ENCODE measurements around the gene KCNG2.
"Not testable (repeated sequence)": the region's sequence is repeated elsewhere in the genome, so short reads cannot be mapped to it uniquely, and the experiment has no call there.

KCNG2 gene

DNA sequence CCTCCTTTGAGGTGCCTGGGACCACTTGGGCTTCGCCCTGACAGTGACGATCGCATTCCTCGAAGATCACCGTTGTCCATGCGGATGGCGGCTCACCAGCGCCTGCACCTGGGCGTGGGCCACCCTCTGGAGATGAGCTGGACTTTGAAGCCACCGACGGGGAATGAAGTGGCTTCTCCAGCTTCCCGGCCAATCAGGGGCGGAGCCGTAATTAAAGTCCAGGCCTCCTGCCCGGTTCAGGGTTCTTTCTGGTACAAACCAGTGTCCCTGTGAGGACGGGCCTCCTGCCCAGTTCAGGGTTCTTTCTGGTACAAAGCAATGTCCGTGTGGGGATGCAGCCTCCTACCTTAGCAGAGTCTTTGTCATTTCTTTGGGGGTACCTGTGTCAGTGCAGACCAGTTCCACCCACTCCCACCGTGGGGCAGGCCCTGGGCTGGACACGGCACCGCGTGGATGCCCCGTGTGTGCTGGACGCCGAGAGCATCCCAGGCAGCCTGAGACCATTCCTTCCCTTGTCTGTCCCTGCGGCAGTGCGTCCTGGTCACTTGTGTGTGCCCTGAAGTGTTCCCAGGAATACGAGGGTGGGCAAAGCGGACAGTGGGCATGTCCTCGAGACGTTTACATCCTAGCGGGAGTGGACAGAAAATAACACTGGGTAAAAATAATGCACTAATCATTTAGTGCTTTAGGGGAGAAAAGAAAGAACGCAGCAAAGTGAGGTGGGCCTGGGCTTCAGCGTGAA lies 55.0 kb downstream of the KCNG2 start:
- DNase-seq (ENCODE audit: low read depth in 2 of 2) = no peak

DNA sequence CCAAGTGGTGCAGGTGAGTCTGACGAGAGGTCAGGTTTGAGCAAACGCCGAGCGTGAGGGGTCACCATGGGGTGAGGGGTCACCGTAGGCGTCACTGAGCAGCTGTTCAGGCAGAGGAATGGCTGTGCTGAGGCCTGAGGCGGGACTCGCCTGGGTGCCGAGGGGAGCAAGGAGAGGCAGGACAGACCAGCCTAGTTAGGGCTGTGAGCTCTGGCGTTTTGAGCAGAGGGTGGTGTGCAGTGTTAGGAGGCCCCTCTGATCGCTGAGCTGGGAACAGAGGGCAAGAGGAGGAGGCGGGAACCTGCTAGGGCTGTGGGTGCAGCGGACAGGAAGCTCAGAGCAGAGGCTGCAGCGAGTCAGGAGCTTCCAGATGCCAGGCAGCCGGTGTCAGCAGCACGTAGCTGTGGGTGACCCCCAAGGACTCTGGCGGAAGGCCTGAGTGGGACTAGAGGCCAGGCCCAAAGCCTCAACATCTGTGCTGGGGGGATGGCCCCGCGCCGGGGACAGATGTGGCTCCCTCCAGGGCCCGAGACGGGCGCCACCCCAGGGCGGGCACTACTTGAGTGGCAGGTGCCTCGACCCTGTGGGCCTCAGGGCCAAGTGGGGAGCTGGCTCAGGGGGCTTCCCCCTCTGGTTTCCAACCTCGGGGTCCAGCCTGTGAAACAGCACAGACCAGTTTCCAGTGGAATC lies 55.7 kb downstream of the KCNG2 start:
- no peak for DNase-seq (ENCODE audit: low read depth in 2 of 2)

- DNase-seq (ENCODE audit: low read depth in 2 of 2) = no peak
These were observed 56.2 kb downstream of the KCNG2 start for GRCh38 chr18:79853993-79854364.

DNA sequence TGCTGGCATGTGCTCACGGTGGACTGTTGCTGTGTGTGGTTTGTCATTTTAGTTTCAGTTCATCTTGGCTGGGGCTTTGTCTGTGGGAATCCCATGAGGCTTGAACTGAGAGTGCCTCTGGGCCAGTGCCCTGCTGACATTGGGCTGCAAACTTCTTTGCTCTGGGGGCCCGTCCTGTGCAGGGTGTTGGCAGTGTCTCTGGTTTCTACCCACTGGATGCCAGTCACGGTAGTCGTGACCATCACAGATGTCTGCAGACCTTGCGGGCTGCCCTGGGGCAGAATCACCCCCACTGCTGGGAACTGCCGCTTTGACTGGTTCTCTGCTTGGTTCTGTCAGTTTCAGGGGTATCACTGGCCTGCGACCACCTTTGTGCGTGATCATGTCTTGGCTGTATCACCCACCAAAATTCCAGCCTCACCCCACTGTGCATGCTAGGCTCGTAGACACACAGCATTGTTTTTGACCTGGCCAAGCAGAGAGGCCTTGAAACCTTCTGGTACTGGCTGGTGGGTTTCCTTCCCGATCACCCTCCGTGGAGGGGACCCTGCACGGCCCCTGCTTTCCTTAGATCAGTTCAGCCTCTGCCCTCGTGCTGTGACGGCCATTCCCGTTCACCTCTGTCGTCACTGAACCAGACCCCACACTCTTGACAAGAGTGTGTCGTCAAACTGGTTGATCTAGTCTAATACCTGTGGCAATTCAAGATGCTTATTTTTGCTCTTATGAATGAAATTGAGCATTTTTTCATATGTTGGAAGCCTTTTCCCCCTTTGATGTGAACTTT lies 57.6 kb downstream of the KCNG2 start:
- no peak for DNase-seq (ENCODE audit: low read depth in 2 of 2)

DNA sequence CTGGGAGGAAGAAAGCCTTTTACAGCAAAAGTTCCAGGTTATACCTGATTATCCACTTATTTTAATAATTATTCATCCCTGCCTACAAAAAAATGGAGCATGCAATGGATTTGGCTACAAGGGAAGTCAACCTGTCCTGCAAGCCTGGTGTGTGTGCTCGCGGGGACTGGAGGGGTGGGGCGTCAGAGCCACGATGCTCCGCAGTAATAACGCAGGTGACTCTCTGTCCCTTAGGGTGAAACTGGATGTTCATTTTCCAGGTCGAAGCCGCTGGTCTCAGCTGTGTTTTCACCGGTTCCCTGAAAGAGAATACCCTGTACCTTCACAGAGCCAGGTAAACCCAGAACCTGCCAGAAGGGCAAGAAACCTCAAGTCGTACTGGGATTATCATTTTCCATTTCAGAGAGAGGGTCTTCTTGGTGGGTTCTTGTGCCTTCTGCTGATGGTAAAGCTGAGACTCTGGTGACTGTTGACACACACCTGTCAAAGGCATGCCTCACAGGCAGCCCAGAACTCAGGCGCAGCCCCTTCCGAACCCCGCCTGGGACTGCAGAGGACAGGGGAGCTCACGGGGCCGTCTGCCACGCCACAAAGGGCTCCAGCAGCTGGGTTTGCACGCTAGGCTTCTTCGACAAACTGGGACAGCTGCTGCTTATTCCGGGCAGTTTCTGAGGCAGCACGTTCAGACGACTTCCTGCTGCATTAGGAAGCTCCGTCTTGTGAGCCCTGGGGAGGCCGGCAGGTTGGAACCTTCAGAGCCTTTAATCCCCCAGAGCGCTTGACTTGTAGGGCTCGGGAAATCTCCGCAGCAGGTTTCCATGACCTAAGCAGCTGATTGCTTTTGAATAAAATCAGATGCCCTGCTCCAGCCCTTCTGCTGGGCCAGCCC lies 58.6 kb downstream of the KCNG2 start:
- DNase-seq (ENCODE audit: low read depth in 2 of 2) = no peak

- DNase-seq (ENCODE audit: low read depth in 2 of 2) = no peak
These were observed 59.4 kb downstream of the KCNG2 start for GRCh38 chr18:79857082-79857671.

DNA sequence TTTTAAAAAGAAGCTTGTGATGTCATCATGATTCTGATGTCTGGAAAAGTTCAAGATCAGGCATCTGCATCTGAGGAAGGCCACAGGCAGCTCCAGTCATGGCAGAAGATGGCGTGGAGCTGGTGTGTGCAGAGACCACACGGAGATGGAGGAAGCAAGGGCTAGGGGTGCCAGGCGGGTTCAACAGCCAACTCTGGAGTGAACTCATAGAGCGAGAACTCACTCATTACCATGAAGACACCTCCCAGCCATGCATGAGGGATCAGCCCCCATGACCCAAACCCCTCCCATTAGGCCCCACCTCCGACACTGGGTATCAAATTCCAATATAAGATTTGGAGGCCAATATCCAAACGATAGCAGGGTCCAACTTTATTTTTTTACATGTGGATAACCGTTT lies 61.6 kb downstream of the KCNG2 start:
- DNase-seq (ENCODE audit: low read depth in 2 of 2) = no peak

DNA sequence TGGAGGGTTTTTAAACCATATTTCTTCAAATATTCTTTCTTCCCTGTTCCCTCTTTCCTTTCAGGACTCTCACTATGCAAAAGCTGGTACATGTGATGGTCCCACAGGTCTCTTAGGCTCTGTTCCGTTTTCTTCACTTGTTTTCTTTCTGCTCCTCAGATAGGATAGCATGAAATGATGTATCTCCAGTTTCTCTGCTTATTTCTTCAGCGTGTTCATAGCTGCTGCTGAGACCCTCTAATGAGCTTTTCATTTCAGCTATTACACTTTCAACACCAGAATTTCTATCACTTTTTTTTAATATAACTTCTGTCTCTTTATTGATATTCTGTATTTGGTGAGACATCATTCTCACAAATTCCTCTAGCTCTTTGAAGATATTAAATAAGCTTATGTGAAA lies 63.9 kb downstream of the KCNG2 start:
- no peak for DNase-seq (ENCODE audit: low read depth in 2 of 2)

DNA sequence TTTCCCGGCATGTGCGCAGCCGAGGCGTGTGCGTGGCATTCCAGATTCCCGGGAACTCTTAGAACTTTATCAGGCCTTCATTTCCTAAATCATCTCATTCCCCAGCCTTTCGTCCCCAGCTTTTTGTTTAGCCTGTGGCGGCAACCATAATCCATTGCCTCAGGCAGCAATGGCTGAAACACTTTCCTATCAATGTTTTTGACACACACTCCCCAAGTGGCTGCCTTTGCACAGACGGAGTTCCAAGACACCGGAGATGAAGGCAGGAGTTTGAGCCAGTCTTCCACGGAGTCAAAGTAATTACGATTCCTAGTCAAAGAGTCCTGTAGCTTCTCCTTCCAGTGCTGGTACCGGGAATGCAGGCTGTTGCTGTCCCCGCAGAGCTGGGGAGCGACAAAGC lies 64.8 kb downstream of the KCNG2 start:
- no peak for DNase-seq (ENCODE audit: low read depth in 2 of 2)

- no peak for DNase-seq (ENCODE audit: low read depth in 2 of 2)
These were observed 65.6 kb downstream of the KCNG2 start for GRCh38 chr18:79863161-79864005.

DNA sequence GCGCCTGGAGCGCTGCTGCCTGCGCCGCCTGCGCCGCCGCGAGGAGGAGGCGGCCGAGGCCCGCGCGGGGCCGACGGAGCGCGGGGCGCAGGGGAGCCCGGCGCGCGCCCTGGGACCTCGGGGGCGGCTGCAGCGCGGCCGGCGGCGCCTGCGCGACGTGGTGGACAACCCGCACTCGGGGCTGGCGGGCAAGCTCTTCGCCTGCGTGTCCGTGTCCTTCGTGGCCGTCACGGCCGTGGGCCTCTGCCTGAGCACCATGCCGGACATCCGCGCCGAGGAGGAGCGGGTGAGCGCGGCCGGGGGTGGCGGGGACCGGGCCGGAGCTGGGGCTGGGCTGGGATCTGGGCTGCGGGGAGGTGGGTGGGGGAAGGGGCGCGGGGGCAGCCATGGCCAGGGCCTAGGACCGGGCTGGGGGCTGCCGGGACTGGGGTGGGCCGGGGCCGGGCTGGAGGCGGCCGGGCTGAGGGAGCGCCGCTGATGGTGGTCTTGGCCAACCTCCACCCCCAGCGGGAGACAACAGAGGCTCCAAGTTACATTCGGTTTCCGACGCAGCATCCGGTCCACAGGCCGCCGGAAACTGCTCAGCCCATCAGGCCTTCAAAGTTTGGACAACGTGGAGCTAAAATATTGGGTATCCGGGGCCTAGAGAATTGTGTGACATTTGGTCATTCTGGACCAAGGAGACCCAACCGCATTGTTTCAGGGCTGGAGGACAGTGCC lies 66.4 kb downstream of the KCNG2 start:
- no peak for DNase-seq (ENCODE audit: low read depth in 2 of 2)

- DNase-seq (ENCODE audit: low read depth in 2 of 2) = not testable (repeated sequence)
These were observed 67.2 kb downstream of the KCNG2 start for GRCh38 chr18:79864955-79865354.

GRCh38 chr18:79865951-79866350 lies 68.2 kb downstream of the KCNG2 start:
- DNase-seq (ENCODE audit: low read depth in 2 of 2) = not testable (repeated sequence)

- no peak for DNase-seq (ENCODE audit: low read depth in 2 of 2)
These were observed 69.3 kb downstream of the KCNG2 start for GRCh38 chr18:79866889-79867574.

DNA sequence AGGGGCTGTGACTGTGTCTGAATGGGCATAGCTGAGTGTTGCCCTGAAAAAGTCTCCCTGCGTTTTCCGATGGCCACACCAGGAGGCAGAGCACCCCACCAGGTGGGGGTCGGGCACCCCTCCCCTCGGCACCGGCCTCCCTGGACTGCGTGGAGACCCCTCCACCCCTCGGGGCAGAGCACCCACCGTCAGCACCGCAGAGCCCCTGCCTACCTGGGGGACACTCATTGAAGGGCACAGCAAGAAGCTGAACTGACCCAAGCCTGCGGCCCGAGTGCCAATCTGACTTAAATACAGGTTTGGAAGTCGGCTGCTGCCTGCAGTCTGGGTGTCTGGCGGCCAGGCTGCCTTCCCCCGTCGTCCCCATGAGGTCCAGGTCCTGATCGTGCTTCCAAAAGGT lies 69.9 kb downstream of the KCNG2 start:
- no peak for DNase-seq (ENCODE audit: low read depth in 2 of 2)

- no peak for DNase-seq (ENCODE audit: low read depth in 2 of 2)
These were observed 70.5 kb downstream of the KCNG2 start for GRCh38 chr18:79868168-79868784.

- DNase-seq (ENCODE audit: low read depth in 2 of 2) = no peak
These were observed 71.2 kb downstream of the KCNG2 start for GRCh38 chr18:79868811-79869541.
